Ascending aorta (tissue), 2 donors: Measurements from ENCODE around the gene EML6. TPM values are rescaled to one million over a fixed set of nuclear protein-coding genes. Genes with fewer than 3 reads are reported as not detected.

ENCODE experiments used
- DNase-seq, 2 donors: peaks; one replicate each; pipeline ENCODE4 v3.0.0-alpha.2; 2019; ENCODE audit warnings: low spot score in 2 of 2
- H3K27ac ChIP-seq, 2 donors: fragments of 200-600 bp; sonication (generic); one replicate each; pipeline ENCODE4 v1.5.1; 2016 to 2017; ENCODE audit warnings: mild to moderate bottlenecking in 1 of 2
- H3K27me3 ChIP-seq: fragments of 200-600 bp; sonication (generic); one replicate; pipeline ENCODE4 v1.5.1; 2017
- H3K36me3 ChIP-seq, 2 donors: fragments of 200-600 bp; sonication (generic); one replicate each; pipeline ENCODE4 v1.5.1; 2016
- H3K4me1 ChIP-seq, 2 donors: fragments of 200-600 bp; sonication (generic); one replicate each; pipeline ENCODE4 v1.5.1; 2016 to 2017; ENCODE audit warnings: mild to moderate bottlenecking in 1 of 2
- H3K4me3 ChIP-seq, 2 donors: fragments of 200-600 bp; sonication (generic); one replicate each; pipeline ENCODE4 v1.5.1; 2016 to 2017; ENCODE audit warnings: mild to moderate bottlenecking in 1 of 2
- H3K9me3 ChIP-seq, 2 donors: fragments of 200-600 bp; sonication (generic); one replicate each; pipeline ENCODE4 v1.5.1; 2016
- CTCF ChIP-seq, 3 experiments: fragments of 200-600 bp in 2 of 3; fragments of 450-650 bp in 1 of 3; sonication (generic) in 2 of 3; IDR thresholded peaks; one replicate each; pipeline ENCODE4 v1.5.1; 2016 to 2019; ENCODE audit warnings: antibody characterized with exemption in 3 of 3, mild to moderate bottlenecking in 1 of 3, moderate library complexity in 1 of 3
- intact Hi-C: fragments of 100-400 bp; cut with DNase I; formaldehyde crosslinking; loops from one replicate; pipeline ENCODE4 v1.15.1; 2023
- total RNA-seq: library from RNA; depleted of rRNA; stranded (reverse); fragments of >200 nt; gene quantifications from one replicate; pipeline ENCODE4 v1.1.0, GENCODE V29; 2016

The EML6 gene
- total RNA-seq, 1 donor from 2014 or later: not detected

GRCh38 chr2:54699665-54700064 is 23.8 kb upstream of the EML6 start:
- H3K36me3 ChIP-seq: no peaks in the 10 kb centered on the region
- no peak overlapping the region for H3K4me3 ChIP-seq
- intact Hi-C loops: loop anchor here (5.0 to 10.0 kb wide), 2 partner anchors 177 to 535 kb away; no protein-coding TSS in a partner anchor
- H3K9me3 ChIP-seq: no peaks in the 10 kb centered on the region
- H3K27ac ChIP-seq: no peak overlapping the region
- no peak for TF ChIP-seq CTCF (IDR thresholded peaks at IDR 0.05)
- H3K4me1 ChIP-seq: no peaks in the 10 kb centered on the region
- DNase-seq: no peak
- no peaks in the 10 kb centered on the region for H3K27me3 ChIP-seq

DNA sequence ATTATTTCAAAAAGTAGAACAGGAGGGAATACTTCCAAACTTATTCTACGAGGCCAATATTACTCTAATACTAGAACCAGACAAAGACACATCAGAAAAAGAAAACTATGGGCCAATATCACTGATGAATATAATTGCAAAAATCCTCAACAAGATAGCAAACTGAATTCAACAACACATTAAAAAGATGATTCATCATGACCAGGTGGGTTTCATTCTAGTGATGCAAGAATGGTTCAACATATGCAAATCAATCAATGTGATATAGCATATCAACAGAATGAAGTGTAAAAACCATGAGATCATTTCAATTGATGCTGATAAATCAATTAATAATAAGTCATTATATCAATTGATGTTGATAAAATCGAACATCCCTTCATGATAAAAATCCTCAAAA is 22.4 kb upstream of the EML6 start:
- Histone ChIP-seq H3K36me3 (no peaks in the 10 kb centered on the region), H3K27ac (no peak overlapping the region), H3K9me3 (no peaks in the 10 kb centered on the region), H3K4me1 (no peaks in the 10 kb centered on the region), H3K27me3 (no peaks in the 10 kb centered on the region), H3K4me3 (no peak overlapping the region)
- TF ChIP-seq CTCF (IDR thresholded peaks at IDR 0.05): no peak
- intact Hi-C loops: loop anchor here (5.0 to 10.0 kb wide), 2 partner anchors 179 to 536 kb away; no protein-coding TSS in a partner anchor
- DNase-seq: no peak

DNA sequence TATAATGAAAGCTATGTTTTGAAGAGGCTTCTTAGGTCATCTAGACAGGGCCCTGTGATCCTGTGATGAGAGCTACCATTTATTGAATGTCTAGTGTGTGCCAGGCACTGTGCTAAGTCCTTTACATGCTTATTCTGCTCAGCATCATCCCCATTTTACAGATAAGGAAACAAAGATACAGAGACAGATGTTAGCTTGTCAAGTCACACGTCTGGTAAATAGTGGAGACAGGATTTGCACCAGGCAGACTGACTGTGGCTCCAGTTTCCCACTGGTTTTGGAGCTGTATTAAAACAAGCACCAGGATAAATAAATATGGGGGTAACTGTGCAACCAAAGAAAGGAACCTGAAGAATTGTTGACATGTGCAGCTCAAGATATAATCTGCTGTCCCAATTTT is 19.2 kb upstream of the EML6 start:
- TF ChIP-seq CTCF (IDR thresholded peaks at IDR 0.05): no peak
- intact Hi-C loops: loop anchor here (2.0 to 10.0 kb wide), 3 partner anchors 182 to 597 kb away; no protein-coding TSS in a partner anchor
- Histone ChIP-seq H3K36me3 (no peaks in the 10 kb centered on the region), H3K4me3 (no peak overlapping the region), H3K27me3 (no peaks in the 10 kb centered on the region), H3K27ac (no peak overlapping the region), H3K9me3 (no peaks in the 10 kb centered on the region), H3K4me1 (peaks cover 0 to 7% of the 10 kb centered on the region in 2 donors)
- DNase-seq: no peak

GRCh38 chr2:54704688-54705605 is 18.5 kb upstream of the EML6 start:
- Histone ChIP-seq H3K4me1 (peaks cover 0 to 7% of the 10 kb centered on the region in 2 donors), H3K27me3 (no peaks in the 10 kb centered on the region), H3K27ac (no peak overlapping the region), H3K9me3 (no peaks in the 10 kb centered on the region), H3K36me3 (no peaks in the 10 kb centered on the region), H3K4me3 (no peak overlapping the region)
- no peak for DNase-seq
- TF ChIP-seq CTCF (IDR thresholded peaks at IDR 0.05): peak; percentile 52 to 66 (median 58)
- intact Hi-C loops: loop anchor here (2.0 to 10.0 kb wide), 3 partner anchors 183 to 598 kb away; no protein-coding TSS in a partner anchor

- no peaks in the 10 kb centered on the region for H3K27me3 ChIP-seq
- no peaks in the 10 kb centered on the region for H3K36me3 ChIP-seq
- DNase-seq: no peak
- H3K4me1 ChIP-seq: peaks cover 0 to 7% of the 10 kb centered on the region in 2 donors
- intact Hi-C loops: loop anchor here (10.0 kb wide), 1 partner anchor 542 kb away; no protein-coding TSS in a partner anchor
- H3K4me3 ChIP-seq: no peak overlapping the region
- H3K27ac ChIP-seq: no peak overlapping the region
- H3K9me3 ChIP-seq: no peaks in the 10 kb centered on the region
- no peak for TF ChIP-seq CTCF (IDR thresholded peaks at IDR 0.05)
Measured at GRCh38 chr2:54706622-54707021, 16.8 kb upstream of the EML6 start.
